Mucosa of rectum (tissue), 2 donors: ENCODE measurements around the gene KLHDC3.
A peak's percentile ranks its signal among the peaks of the same experiment; 100 is the strongest.

Source experiments
- H3K27ac ChIP-seq, 2 donors: one replicate each; pipeline ENCODE4 v1.7.0; 2013; ENCODE audit warnings: inconsistent platforms in 2 of 2, low read depth in 2 of 2, low read length in 2 of 2
- H3K27me3 ChIP-seq, 2 donors: one replicate each; pipeline ENCODE4 v1.7.0; 2013; ENCODE audit warnings: low read length in 2 of 2; ENCODE audit not compliant: control insufficient read depth in 2 of 2, insufficient read depth in 2 of 2
- H3K36me3 ChIP-seq, 2 donors: one replicate each; pipeline ENCODE4 v1.7.0; 2013; ENCODE audit warnings: low read length in 2 of 2; ENCODE audit not compliant: control insufficient read depth in 2 of 2, insufficient read depth in 2 of 2
- H3K4me1 ChIP-seq, 2 donors: one replicate each; pipeline ENCODE4 v1.7.0; 2013; ENCODE audit warnings: low read length in 2 of 2, mild to moderate bottlenecking in 1 of 2; ENCODE audit not compliant: control insufficient read depth in 2 of 2, insufficient read depth in 2 of 2
- H3K4me3 ChIP-seq, 2 donors: one replicate each; pipeline ENCODE4 v1.7.0; 2013; ENCODE audit warnings: low read length in 2 of 2
- H3K9ac ChIP-seq, 2 donors: one replicate each; pipeline ENCODE4 v1.7.0; 2013; ENCODE audit warnings: low read length in 2 of 2, low read depth in 1 of 2, mild to moderate bottlenecking in 1 of 2
- H3K9me3 ChIP-seq, 2 donors: one replicate each; pipeline ENCODE4 v1.7.0; 2013; ENCODE audit warnings: low read length in 2 of 2; ENCODE audit not compliant: control insufficient read depth in 2 of 2
- donor health status: healthy.
- donor health status: Normal muscosa, but diverticular disease.

Gene KLHDC3

GRCh38 chr6:42973926-42974325, 40.1 kb upstream of the KLHDC3 start:
- H3K27ac ChIP-seq, result no peak overlapping the region
- no peak overlapping the region for H3K9ac ChIP-seq
- peaks cover 4 to 7% of the 10 kb centered on the region in 2 donors for H3K4me1 ChIP-seq
- peaks cover 10 to 12% of the 10 kb centered on the region in 2 donors for H3K36me3 ChIP-seq
- H3K27me3 ChIP-seq, result no peaks in the 10 kb centered on the region
- no peaks in the 10 kb centered on the region for H3K9me3 ChIP-seq
- no peak overlapping the region for H3K4me3 ChIP-seq

DNA sequence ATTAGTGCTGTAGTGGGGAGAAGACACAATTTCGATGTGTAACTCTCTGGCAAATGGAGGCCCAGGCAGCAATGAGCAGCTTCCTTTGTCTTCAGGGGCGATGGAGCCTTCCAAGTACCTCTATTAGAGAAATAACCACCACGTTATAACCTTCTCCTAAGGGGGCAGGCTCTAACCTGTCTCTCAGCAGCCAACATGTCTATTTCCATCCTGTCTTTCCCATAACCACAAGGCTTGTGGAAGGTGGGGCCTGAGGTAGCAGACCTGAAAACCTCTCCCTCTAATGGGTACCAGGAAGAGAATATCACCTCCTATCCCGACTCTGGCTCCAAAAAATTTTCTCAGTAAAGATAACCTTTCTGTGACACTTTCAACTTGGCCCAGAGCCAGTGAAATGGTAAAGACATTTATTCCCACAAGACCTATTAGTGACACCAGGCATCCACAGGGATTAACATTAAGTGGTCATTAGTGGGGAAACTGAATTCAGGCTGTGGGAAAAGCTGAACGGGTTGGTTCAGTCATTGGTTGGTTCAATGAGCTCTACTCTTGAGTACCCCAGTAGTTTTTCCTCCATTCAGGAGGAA, 39.0 kb upstream of the KLHDC3 start:
- Histone ChIP-seq H3K4me1 (peaks cover 11 to 12% of the 10 kb centered on the region in 2 donors), H3K9me3 (no peaks in the 10 kb centered on the region), H3K9ac (no peak overlapping the region), H3K27me3 (no peaks in the 10 kb centered on the region), H3K36me3 (peaks cover 6 to 8% of the 10 kb centered on the region in 2 donors), H3K4me3 (no peak overlapping the region), H3K27ac (no peak overlapping the region)

DNA sequence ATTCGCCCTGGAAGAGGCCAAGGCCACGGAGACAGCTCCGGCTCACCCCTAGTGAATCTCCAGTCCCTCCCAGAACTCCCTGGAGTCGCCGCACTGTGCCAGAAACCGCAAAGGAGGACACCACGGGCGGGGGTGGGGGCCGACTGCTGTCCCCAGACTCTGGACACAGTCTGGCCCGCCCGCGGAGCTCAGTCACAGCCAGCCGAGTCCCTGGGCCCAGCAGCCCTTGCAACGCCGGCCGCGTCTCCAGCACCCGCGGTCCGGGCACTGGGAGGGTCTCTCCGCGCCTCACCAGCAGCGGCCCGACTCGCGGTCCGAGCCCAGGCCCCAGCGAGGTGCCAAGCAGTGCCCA, 35.6 kb upstream of the KLHDC3 start:
- H3K9me3 ChIP-seq, result no peaks in the 10 kb centered on the region
- H3K27me3 ChIP-seq, result no peaks in the 10 kb centered on the region
- H3K27ac ChIP-seq, result peak overlapping the region; percentile 88 to 92
- peak overlapping the region; percentile 83 to 88 for H3K9ac ChIP-seq
- H3K36me3 ChIP-seq, result peaks cover 4 to 6% of the 10 kb centered on the region in 2 donors
- H3K4me3 ChIP-seq, result peak overlapping the region; percentile 85 to 95
- H3K4me1 ChIP-seq, result peaks cover 12% of the 10 kb centered on the region in 2 donors

DNA sequence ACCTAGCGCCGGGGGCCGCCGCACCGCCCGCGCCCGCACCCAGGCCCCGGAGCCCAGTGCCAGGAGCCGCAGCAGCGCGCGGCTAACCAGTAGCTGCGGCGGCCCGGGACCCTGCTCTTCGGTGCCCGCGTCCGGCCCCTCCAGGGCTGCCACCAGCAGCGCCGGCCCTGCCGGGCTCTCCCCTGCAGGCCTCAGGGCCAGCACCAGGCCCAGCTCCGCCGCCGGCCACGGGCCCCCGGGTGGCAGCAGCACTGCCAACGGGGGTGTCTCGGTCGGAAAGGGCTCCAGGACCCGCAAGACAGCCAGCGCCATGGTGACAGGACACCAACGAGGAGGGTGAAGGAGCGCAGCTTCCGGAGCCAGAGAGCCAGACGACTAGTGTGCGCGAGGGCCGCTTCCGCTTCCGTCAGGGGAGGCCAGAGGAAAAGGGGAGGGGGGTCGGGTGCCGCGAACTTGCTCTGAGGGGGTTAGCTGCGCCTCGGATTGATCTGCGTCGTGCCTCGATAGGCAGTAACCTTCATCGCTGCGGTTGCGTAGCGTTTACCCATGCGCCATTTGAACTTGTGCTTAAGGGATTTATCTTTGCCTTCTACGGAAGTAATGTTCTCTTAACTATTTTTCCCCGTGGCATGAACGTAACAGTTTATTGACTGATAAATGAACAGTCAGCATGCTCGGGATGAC, 35.1 kb upstream of the KLHDC3 start, which contains the start of gene PEX6:
TSS of gene PEX6 (minus strand) at position 343 of the 684 bp plus-strand sequence. CDS start at position 312, 31 bp downstream.
- Histone ChIP-seq H3K4me3 (peak within 1 kb of the TSS; percentile 85 to 95), H3K36me3 (peaks cover 2 to 4% of the 10 kb centered on the region in 2 donors), H3K9ac (peak within 1 kb of the TSS; percentile 83 to 88), H3K9me3 (no peaks in the 10 kb centered on the region), H3K27ac (peak within 1 kb of the TSS; percentile 88 to 92), H3K27me3 (no peaks in the 10 kb centered on the region), H3K4me1 (peaks cover 16% of the 10 kb centered on the region in 2 donors)

- peak overlapping the region; percentile 83 to 88 for H3K9ac ChIP-seq
- peak overlapping the region; percentile 88 to 92 for H3K27ac ChIP-seq
- peaks cover 0 to 3% of the 10 kb centered on the region in 2 donors for H3K36me3 ChIP-seq
- H3K4me1 ChIP-seq, result peaks cover 16% of the 10 kb centered on the region in 2 donors
- peak overlapping the region; percentile 85 to 95 for H3K4me3 ChIP-seq
- no peaks in the 10 kb centered on the region for H3K9me3 ChIP-seq
- H3K27me3 ChIP-seq, result no peaks in the 10 kb centered on the region
These were observed 34.4 kb upstream of the KLHDC3 start for GRCh38 chr6:42979523-42980177.

GRCh38 chr6:42981836-42982235, 32.2 kb upstream of the KLHDC3 start:
- H3K36me3 ChIP-seq, result no peaks in the 10 kb centered on the region
- H3K4me1 ChIP-seq, result peaks cover 28 to 31% of the 10 kb centered on the region in 2 donors
- H3K4me3 ChIP-seq, result no peak overlapping the region

DNA sequence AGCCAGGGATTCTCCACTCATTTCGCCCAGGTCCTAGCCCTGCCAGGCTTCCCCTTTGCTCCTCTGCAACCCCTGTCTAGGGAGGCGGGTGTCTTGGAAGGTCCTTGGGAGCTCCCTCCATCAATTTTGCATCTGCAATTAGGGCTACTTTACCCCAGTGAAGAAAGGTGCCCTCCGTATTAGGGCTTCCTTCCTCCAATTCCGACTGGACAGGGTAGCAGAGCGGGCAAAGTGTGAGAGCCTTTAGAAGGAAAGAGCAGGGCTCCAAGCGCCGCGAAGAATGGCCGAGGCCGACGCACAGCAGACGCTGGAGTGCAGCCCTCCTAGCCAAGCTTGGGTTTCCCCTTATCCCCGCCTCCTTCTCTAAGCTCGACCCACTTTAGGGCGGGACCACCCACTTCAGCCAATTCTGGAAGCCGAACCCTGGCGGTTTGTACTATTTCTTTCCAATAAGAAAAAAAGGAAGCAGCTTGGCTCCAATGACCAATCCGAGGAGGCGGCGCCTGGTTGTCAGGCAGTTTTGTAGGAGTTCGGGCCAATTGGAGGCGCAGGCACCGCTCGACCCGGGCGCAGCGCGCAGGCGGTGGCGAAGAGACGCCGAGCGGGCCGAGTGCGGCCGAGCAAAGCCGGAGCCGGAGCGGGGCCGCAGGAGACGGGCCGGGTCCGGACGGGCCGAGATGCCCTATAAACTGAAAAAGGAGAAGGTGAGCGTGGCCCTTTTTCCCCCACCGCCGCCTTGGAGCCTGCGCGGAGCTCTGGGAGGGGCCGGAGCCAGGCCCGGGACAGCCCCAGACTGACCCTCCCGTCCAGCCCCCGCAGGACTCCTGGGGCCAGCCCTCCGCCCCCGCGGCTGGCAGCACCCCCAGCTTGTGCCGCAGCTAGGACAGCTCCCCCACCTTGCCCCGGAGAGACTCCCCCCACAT, 29.8 kb upstream of the KLHDC3 start, which contains the start of gene PPP2R5D:
TSS of gene PPP2R5D (plus strand) at position 570 of the 923 bp plus-strand sequence. CDS start at position 678, 108 bp downstream.
- Histone ChIP-seq H3K4me3 (peak within 1 kb of the TSS; percentile 68 to 88), H3K9ac (peak within 1 kb of the TSS; percentile 81), H3K27me3 (no peaks in the 10 kb centered on the region), H3K27ac (peak within 1 kb of the TSS; percentile 64 to 85), H3K36me3 (peaks cover 0 to 6% of the 10 kb centered on the region in 2 donors), H3K9me3 (no peaks in the 10 kb centered on the region), H3K4me1 (peaks cover 23 to 34% of the 10 kb centered on the region in 2 donors)

More at GRCh38 chr6:42981836-42982235, 32.2 kb upstream of the KLHDC3 start:
- H3K9me3 ChIP-seq, result no peaks in the 10 kb centered on the region
- no peak overlapping the region for H3K9ac ChIP-seq
- no peak overlapping the region for H3K27ac ChIP-seq
- no peaks in the 10 kb centered on the region for H3K27me3 ChIP-seq

GRCh38 chr6:42984924-42985475, 29.0 kb upstream of the KLHDC3 start:
- H3K27me3 ChIP-seq, result no peaks in the 10 kb centered on the region
- peak overlapping the region; percentile 63 to 78 for H3K4me3 ChIP-seq
- H3K9me3 ChIP-seq, result no peaks in the 10 kb centered on the region
- H3K9ac ChIP-seq, result peak overlapping the region; percentile 81
- H3K4me1 ChIP-seq, result peaks cover 22 to 27% of the 10 kb centered on the region in 2 donors
- peak overlapping the region; percentile 64 to 67 for H3K27ac ChIP-seq
- H3K36me3 ChIP-seq, result peaks cover 4 to 6% of the 10 kb centered on the region in 2 donors
